ENCODE results near the gene PDIA6.

DNA sequence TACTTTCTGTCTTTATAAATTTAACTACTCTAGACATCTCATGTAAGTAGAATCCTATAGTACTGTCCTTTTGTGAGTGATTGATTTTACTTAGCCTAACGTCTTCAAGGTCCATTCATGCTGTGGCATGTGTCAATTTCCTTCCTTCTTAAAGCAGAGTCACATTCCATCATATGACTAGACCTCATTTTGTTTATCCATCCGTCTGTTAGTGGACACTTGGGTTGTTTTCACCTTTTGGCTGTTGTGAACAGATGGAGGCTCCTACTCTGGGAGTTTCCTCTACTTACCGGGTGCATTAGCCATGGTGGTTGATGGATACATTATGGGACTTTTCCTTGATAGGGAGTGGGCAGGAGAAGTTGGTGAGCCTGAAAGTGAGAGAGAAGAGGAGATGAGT is 6.4 kb upstream of the PDIA6 start:
- TF ChIP-seq, protein P1, sequence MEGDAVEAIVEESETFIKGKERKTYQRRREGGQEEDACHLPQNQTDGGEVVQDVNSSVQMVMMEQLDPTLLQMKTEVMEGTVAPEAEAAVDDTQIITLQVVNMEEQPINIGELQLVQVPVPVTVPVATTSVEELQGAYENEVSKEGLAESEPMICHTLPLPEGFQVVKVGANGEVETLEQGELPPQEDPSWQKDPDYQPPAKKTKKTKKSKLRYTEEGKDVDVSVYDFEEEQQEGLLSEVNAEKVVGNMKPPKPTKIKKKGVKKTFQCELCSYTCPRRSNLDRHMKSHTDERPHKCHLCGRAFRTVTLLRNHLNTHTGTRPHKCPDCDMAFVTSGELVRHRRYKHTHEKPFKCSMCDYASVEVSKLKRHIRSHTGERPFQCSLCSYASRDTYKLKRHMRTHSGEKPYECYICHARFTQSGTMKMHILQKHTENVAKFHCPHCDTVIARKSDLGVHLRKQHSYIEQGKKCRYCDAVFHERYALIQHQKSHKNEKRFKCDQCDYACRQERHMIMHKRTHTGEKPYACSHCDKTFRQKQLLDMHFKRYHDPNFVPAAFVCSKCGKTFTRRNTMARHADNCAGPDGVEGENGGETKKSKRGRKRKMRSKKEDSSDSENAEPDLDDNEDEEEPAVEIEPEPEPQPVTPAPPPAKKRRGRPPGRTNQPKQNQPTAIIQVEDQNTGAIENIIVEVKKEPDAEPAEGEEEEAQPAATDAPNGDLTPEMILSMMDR (IDR thresholded peaks at IDR 0.05; ENCODE audit: insufficient read depth, low read length), result no peak
- TF ChIP-seq POLR2AphosphoS5 (IDR thresholded peaks at IDR 0.05; ENCODE audit: low read depth) (no peak), REST (IDR thresholded peaks at IDR 0.05; ENCODE audit: insufficient replicate concordance, low read depth) (no peak), GABPA (IDR thresholded peaks at IDR 0.05; ENCODE audit: low read depth) (no peak), SPI1 (IDR thresholded peaks at IDR 0.05; ENCODE audit: borderline replicate concordance, low read depth) (no peak)

All from HL-60 (cell line).